ENCODE data around the gene SERINC5.

DNA sequence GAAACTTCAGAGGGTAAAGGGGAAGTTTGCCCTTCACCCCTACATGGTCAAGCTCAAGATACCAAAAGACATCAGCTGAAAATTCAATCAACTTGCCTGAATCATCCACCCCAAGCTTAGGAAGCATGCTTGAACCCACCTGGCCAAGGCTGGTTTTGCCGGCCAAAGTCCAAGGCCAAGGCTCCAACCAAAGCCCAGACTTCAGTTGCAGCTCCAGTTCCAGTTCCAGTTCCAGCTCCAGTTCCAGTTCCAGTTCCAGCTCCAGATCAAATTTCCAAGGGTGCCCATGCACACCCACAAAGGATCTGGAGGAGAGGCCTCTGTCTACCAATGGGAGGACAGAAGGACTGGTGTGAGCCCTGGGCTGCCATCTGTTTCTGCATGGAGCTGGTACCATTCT is 4.6 kb upstream of the SERINC5 start:
- TF ChIP-seq, protein P1, sequence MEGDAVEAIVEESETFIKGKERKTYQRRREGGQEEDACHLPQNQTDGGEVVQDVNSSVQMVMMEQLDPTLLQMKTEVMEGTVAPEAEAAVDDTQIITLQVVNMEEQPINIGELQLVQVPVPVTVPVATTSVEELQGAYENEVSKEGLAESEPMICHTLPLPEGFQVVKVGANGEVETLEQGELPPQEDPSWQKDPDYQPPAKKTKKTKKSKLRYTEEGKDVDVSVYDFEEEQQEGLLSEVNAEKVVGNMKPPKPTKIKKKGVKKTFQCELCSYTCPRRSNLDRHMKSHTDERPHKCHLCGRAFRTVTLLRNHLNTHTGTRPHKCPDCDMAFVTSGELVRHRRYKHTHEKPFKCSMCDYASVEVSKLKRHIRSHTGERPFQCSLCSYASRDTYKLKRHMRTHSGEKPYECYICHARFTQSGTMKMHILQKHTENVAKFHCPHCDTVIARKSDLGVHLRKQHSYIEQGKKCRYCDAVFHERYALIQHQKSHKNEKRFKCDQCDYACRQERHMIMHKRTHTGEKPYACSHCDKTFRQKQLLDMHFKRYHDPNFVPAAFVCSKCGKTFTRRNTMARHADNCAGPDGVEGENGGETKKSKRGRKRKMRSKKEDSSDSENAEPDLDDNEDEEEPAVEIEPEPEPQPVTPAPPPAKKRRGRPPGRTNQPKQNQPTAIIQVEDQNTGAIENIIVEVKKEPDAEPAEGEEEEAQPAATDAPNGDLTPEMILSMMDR (IDR thresholded peaks at IDR 0.05) = no peak
- no peak for TF ChIP-seq POLR2A (IDR thresholded peaks at IDR 0.05)

Data from body of pancreas (tissue), 4 donors.